Psoas muscle (tissue), 8 donors: ENCODE results near the gene MLLT3. TPM values are rescaled to one million over a fixed set of nuclear protein-coding genes. Genes with fewer than 3 reads are reported as not detected.

ENCODE experiments used
- ATAC-seq, 4 donors: fragments of 200-7000 bp; cut with Tn5 transposase; one replicate each; pipeline ENCODE4 v1.9.1; 2020; ENCODE audit warnings: moderate library complexity in 3 of 4, mild to moderate bottlenecking in 2 of 4
- DNase-seq, 2 donors: peaks; one replicate each; pipeline ENCODE4 v3.0.0-alpha.2; 2020
- H3K27ac ChIP-seq: fragments of 200-600 bp; one replicate; pipeline ENCODE4 v1.8.0; 2022
- H3K27me3 ChIP-seq, 3 donors: fragments of 200-600 bp in 1 of 3; one replicate each; pipeline versions ENCODE4 v1.6.1 to v1.8.0; 2013 to 2022; ENCODE audit warnings: low read length in 2 of 3, mild to moderate bottlenecking in 2 of 3, moderate library complexity in 1 of 3; ENCODE audit not compliant: insufficient read depth in 3 of 3
- H3K36me3 ChIP-seq, 2 donors: fragments of 200-600 bp in 1 of 2; one replicate each; pipeline versions ENCODE4 v1.6.1 to v1.8.0; 2013 to 2022; ENCODE audit warnings: low read depth in 1 of 2, mild to moderate bottlenecking in 1 of 2, moderate library complexity in 1 of 2; ENCODE audit not compliant: insufficient read depth in 1 of 2
- H3K4me1 ChIP-seq: fragments of 200-600 bp; one replicate; pipeline ENCODE4 v1.8.0; 2022
- H3K4me3 ChIP-seq: fragments of 200-600 bp; one replicate; pipeline ENCODE4 v1.8.0; 2022; ENCODE audit warnings: mild to moderate bottlenecking
- H3K9me3 ChIP-seq: fragments of 200-600 bp; one replicate; pipeline ENCODE4 v1.8.0; 2022
- WGBS, 3 donors: extraction: QIAGEN DNeasy Blood & Tissue Kit; methylation state at CpG; one replicate each; pipeline versions ENCODE4 v1.1.6 to v1.1.7; 2013; 5-methylcytosine and 5-hydroxymethylcytosine counted together
- intact Hi-C, 2 donors: fragments of 100-400 bp; cut with DNase I; formaldehyde crosslinking; loops; one replicate each; pipeline versions ENCODE4 v1.11.0 to v1.14.2; 2022
- polyA plus RNA-seq, 3 donors: library from polyadenylated mRNA; stranded (reverse); fragments of 200-250 nt; gene quantifications; one replicate each; pipeline ENCODE4 v1.2.3, GENCODE V29; 2013
- total RNA-seq, 4 donors: library from RNA; stranded (reverse); fragmentation: NEBNext Ultra II Directional in 2 of 4; extraction: Animal tissue kit (Norgen Biotek cat#: 25700) in 2 of 4; gene quantifications; one replicate each; pipeline versions ENCODE4 v1.2.1 to v1.2.4, GENCODE V29; 2021 to 2023
- TF ChIP-seq, protein P1 (sequence below): fragments of 200-600 bp; IDR thresholded peaks from one replicate; pipeline ENCODE4 v1.8.0; 2022; ENCODE audit warnings: antibody characterized with exemption
- donor health status: healthy with polysubstance abuse.
- donor health status: DM: no; HTN: no; CAD: no; lungs with moderate emphysema.
- donor health status: Bipolar disorder and iron deficiency.
- donor health status: healthy.
- donor health status: DM: yes; HTN: yes; CAD: no.
- donor health status: DM: no; HTN: no; CAD: no.
- donor health status: DM: no; HTN: no; CAD: no.
- donor health status: DM: yes; HTN: yes; CAD: no.

Gene MLLT3
- total and polyA plus RNA-seq, 7 donors = 1.2 to 9.8 (median 3.3) TPM

DNA sequence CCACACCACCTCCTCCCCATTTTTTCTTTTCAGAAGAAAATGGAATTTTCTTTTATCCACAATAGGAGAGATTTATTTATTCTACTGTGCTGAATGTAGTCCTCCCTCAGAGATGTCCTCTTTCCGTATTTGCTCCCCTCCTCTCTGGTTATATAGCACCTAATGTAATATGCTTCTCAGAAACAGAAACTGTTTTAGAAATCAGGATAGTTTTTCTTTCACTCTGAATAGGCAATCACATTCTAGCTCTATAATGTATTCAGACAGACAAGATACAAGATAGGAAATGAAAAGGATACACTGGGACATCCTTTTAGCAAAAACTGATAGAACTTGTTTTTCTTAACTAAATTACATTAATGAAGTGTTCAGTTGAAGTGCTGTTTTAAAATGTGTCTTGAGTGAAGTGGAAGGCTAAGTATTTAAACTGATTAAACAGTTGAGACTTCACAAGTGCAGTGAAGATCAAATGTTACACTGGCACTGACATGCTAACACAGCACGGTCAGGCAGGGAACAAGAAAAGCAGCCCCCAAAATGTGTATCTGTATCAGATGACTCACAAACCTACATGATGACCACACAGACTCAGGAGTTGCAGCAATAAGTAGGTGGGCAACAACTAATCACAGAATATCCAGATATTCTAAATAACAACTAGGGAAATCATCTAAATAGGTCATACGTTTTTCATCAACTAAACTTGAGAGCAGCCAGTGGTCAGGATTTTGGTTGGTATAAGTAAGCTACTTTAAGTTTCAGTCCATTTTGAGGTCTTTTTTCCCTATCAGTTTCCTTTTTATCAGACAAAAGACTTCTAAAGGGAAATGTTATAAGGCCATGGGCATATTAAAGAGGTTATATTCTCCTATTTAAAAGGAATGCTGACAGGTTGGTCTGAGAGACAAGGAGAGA, 260.4 kb downstream of the MLLT3 start:
- Histone ChIP-seq H3K9me3 (no peaks in the 10 kb centered on the region), H3K27me3 (no peaks in the 10 kb centered on the region), H3K27ac (no peak overlapping the region), H3K4me1 (peaks cover 16% of the 10 kb centered on the region), H3K36me3 (no peaks in the 10 kb centered on the region), H3K4me3 (no peak overlapping the region)
- TF ChIP-seq, protein P1, sequence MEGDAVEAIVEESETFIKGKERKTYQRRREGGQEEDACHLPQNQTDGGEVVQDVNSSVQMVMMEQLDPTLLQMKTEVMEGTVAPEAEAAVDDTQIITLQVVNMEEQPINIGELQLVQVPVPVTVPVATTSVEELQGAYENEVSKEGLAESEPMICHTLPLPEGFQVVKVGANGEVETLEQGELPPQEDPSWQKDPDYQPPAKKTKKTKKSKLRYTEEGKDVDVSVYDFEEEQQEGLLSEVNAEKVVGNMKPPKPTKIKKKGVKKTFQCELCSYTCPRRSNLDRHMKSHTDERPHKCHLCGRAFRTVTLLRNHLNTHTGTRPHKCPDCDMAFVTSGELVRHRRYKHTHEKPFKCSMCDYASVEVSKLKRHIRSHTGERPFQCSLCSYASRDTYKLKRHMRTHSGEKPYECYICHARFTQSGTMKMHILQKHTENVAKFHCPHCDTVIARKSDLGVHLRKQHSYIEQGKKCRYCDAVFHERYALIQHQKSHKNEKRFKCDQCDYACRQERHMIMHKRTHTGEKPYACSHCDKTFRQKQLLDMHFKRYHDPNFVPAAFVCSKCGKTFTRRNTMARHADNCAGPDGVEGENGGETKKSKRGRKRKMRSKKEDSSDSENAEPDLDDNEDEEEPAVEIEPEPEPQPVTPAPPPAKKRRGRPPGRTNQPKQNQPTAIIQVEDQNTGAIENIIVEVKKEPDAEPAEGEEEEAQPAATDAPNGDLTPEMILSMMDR = no peak
- no peak for ATAC-seq
- intact Hi-C loops = no loop called here
- WGBS, 3 donors = 65 to 88% (median 75%) methylated on average over 3 of the region's 3 CpGs
- no peak for DNase-seq

DNA sequence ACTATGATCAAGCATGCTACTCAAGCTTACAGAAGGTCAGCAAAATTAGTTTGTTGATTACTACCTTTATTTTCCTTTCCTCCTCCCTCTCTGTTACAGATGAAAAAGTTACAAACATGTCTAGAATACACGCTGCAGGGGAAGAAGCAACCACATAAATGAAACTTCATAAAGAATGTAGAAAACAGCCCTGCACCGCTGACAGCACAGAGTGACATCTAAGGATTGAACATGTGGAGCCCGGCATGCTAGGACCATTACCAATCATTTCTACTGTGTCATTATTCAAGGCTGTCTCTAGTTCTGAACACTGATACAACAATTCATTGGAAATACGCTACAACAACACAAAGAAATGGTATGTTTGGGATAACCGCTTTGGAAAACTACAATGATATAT, 261.1 kb downstream of the MLLT3 start:
- H3K9me3 ChIP-seq = no peaks in the 10 kb centered on the region
- ATAC-seq (no peak), DNase-seq (no peak)
- H3K4me1 ChIP-seq = peaks cover 21% of the 10 kb centered on the region
- TF ChIP-seq, protein P1 = no peak
- no peaks in the 10 kb centered on the region for H3K27me3 ChIP-seq
- intact Hi-C loops = no loop called here
- WGBS, 3 donors = 97 to 98% (median 98%) methylated on average over 5 of the region's 5 CpGs
- no peaks in the 10 kb centered on the region for H3K36me3 ChIP-seq
- H3K4me3 ChIP-seq = no peak overlapping the region
- no peak overlapping the region for H3K27ac ChIP-seq

DNA sequence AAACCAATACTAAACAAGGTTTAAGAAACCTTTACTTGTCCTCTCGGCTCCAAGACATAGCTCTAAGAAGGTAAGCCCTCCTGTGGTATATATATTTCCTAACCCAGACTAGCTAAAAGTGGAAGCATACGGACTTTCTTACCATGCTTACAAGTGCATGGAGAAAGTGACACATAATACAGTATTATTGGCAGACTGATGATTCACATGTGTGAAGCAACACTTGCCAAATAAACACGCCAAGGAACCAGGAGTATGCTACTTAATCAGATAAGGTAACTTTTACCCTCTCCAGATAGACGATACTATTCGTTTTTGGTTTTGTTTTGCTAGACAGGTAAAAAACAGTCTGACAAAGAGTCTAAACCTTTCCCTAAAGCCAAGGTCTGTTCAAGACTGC, 264.1 kb downstream of the MLLT3 start:
- intact Hi-C loops = loop anchor here (5.0 to 10.0 kb wide), 4 partner anchors 119 to 757 kb away; partner anchors contain the start of gene MLLT3 (in 1 of the 2)
- Histone ChIP-seq H3K4me3 (no peak overlapping the region), H3K4me1 (peaks cover 24% of the 10 kb centered on the region), H3K9me3 (no peaks in the 10 kb centered on the region), H3K27ac (no peak overlapping the region), H3K27me3 (no peaks in the 10 kb centered on the region), H3K36me3 (no peaks in the 10 kb centered on the region)
- no peak for DNase-seq
- TF ChIP-seq, protein P1 = no peak
- ATAC-seq = peak; percentile 43 to 83 (median 70)
- WGBS, 3 donors = 36 to 79% (median 37%) methylated on average over 5 of the region's 5 CpGs

DNA sequence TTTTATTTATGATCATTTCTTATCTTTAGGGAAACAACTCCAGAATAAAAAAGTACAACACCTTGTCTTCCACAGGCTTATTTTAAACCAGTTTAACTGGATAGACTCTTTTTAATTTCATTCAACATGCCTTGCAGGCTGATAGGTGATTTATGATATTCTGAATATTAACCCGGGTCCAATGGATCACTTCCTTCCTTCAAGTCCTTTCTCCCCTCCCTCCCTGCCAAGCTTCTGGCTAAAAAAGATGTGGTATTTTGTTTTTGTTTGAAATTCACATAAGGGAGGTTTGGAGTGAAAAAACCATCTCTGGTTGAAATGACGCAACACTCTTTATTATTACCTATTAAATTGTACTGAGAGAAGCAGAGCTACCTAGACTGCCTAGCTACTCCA, 265.3 kb downstream of the MLLT3 start:
- Histone ChIP-seq H3K9me3 (no peaks in the 10 kb centered on the region), H3K36me3 (no peaks in the 10 kb centered on the region), H3K27me3 (no peaks in the 10 kb centered on the region), H3K4me3 (no peak overlapping the region), H3K27ac (no peak overlapping the region), H3K4me1 (peaks cover 24% of the 10 kb centered on the region)
- ATAC-seq (no peak), DNase-seq (no peak)
- TF ChIP-seq, protein P1 = no peak
- intact Hi-C loops = loop anchor here (2.0 to 10.0 kb wide), 6 partner anchors 120 to 758 kb away; partner anchors contain the start of gene MLLT3 (in 2 of the 2)
- 50 to 52% (median 50%) methylated on average over 2 of the region's 2 CpGs for WGBS, 3 donors
